LoVo (cell line): ENCODE measurements around the gene FUS.
"Not testable (repeated sequence)": the region's sequence is repeated elsewhere in the genome, so short reads cannot be mapped to it uniquely, and the experiment has no call there.

ENCODE experiments used
- DNase-seq: peaks from one replicate; pipeline ENCODE4 v3.0.0-alpha.2; 2016; ENCODE audit warnings: low spot score

Gene FUS

GRCh38 chr16:31186930-31187807 lies 7.2 kb downstream of the FUS start:
- DNase-seq: no peak

- DNase-seq: no peak
Measured at GRCh38 chr16:31187808-31188189, 7.9 kb downstream of the FUS start.

GRCh38 chr16:31188450-31189411 lies 8.8 kb downstream of the FUS start:
- no peak for DNase-seq

GRCh38 chr16:31189412-31189778 lies 9.5 kb downstream of the FUS start:
- no peak for DNase-seq

GRCh38 chr16:31190061-31190460 lies 10.1 kb downstream of the FUS start:
- DNase-seq: no peak

GRCh38 chr16:31190818-31191444 lies 11.0 kb downstream of the FUS start:
- no peak for DNase-seq

GRCh38 chr16:31191697-31192428 lies 11.9 kb downstream of the FUS start:
- DNase-seq: no peak

GRCh38 chr16:31192856-31193642 lies 13.1 kb downstream of the FUS start:
- no peak for DNase-seq

GRCh38 chr16:31193874-31194273 lies 13.9 kb downstream of the FUS start:
- no peak for DNase-seq

GRCh38 chr16:31194898-31195297 lies 15.0 kb downstream of the FUS start:
- no peak for DNase-seq

GRCh38 chr16:31195861-31196260 lies 15.9 kb downstream of the FUS start:
- not testable (repeated sequence) for DNase-seq

- DNase-seq: no peak
Measured at GRCh38 chr16:31196324-31197088, 16.6 kb downstream of the FUS start.

- no peak for DNase-seq
Measured at GRCh38 chr16:31198207-31198882, 18.4 kb downstream of the FUS start.

GRCh38 chr16:31199430-31200041 lies 19.6 kb downstream of the FUS start:
- DNase-seq: no peak

GRCh38 chr16:31200111-31200510 lies 20.2 kb downstream of the FUS start:
- DNase-seq: not testable (repeated sequence)

- no peak for DNase-seq
Measured at GRCh38 chr16:31200821-31201568, 21.1 kb downstream of the FUS start.

- no peak for DNase-seq
Measured at GRCh38 chr16:31201582-31202413, 21.9 kb downstream of the FUS start.
